Spleen (tissue), 11 donors: ENCODE results near the gene GPNMB. TPM values are rescaled to one million over a fixed set of nuclear protein-coding genes. Genes with fewer than 3 reads are reported as not detected.

Experiments used
- DNase-seq: peaks from one replicate; pipeline ENCODE4 v3.0.0-alpha.2; 2020
- H3K27ac ChIP-seq, 8 donors: fragments of 200-600 bp; sonication (generic) in 7 of 8; 1 replicate in 4 of 8; 2 replicates in 4 of 8; pipeline versions ENCODE4 v1.5.0 to v1.8.0; 2016 to 2021; ENCODE audit warnings: inconsistent platforms in 4 of 8, mild to moderate bottlenecking in 4 of 8, moderate library complexity in 1 of 8
- H3K27me3 ChIP-seq, 7 donors: fragments of 200-600 bp; sonication (generic) in 6 of 7; replicated peaks in 1 of 7; 1 replicate in 4 of 7; 2 replicates in 3 of 7; pipeline versions ENCODE4 v1.5.0 to v1.8.0; 2016 to 2021; ENCODE audit warnings: inconsistent platforms in 3 of 7, mild to moderate bottlenecking in 1 of 7
- H3K36me3 ChIP-seq, 6 donors: fragments of 200-600 bp; sonication (generic) in 5 of 6; 1 replicate in 4 of 6; 2 replicates in 2 of 6; pipeline versions ENCODE4 v1.5.0 to v1.8.0; 2016 to 2021; ENCODE audit warnings: inconsistent platforms in 2 of 6
- H3K4me1 ChIP-seq, 6 donors: fragments of 200-600 bp; sonication (generic) in 5 of 6; 1 replicate in 3 of 6; 2 replicates in 3 of 6; pipeline versions ENCODE4 v1.5.0 to v1.8.0; 2016 to 2021; ENCODE audit warnings: inconsistent platforms in 3 of 6
- H3K4me3 ChIP-seq, 8 donors: fragments of 200-600 bp; sonication (generic) in 7 of 8; 1 replicate in 4 of 8; 2 replicates in 4 of 8; pipeline versions ENCODE4 v1.5.0 to v1.8.0; 2016 to 2021; ENCODE audit warnings: inconsistent platforms in 4 of 8, mild to moderate bottlenecking in 4 of 8, moderate library complexity in 2 of 8
- H3K9me3 ChIP-seq, 8 donors: fragments of 200-600 bp; sonication (generic) in 7 of 8; 1 replicate in 4 of 8; 2 replicates in 4 of 8; pipeline versions ENCODE4 v1.5.0 to v1.8.0; 2016 to 2021; ENCODE audit warnings: inconsistent platforms in 4 of 8
- CTCF ChIP-seq, 11 experiments: fragments of 200-600 bp in 7 of 11; fragments of 450-650 bp in 4 of 11; sonication (generic) in 4 of 11; IDR thresholded peaks in 8 of 11; conservative IDR thresholded peaks in 3 of 11; 1 replicate in 7 of 11; 2 replicates in 4 of 11; pipeline versions ENCODE4 v1.4.0 to v1.8.0; 2016 to 2021; ENCODE audit warnings: antibody characterized with exemption in 11 of 11, inconsistent platforms in 4 of 11, mild to moderate bottlenecking in 1 of 11
- POLR2A ChIP-seq, 3 donors: fragments of 450-650 bp; IDR thresholded peaks; one replicate each; pipeline ENCODE4 v1.5.1; 2017; ENCODE audit warnings: antibody characterized with exemption in 3 of 3, mild to moderate bottlenecking in 1 of 3
- POLR2AphosphoS5 ChIP-seq, 3 donors: sonication (generic); formaldehyde crosslinking; IDR thresholded peaks; one replicate each; pipeline ENCODE4 v1.5.1; 2017; ENCODE audit warnings: antibody characterized with exemption in 3 of 3
- WGBS, 5 donors: extraction: QIAGEN DNeasy Blood & Tissue Kit in 3 of 5; methylation state at CpG; one replicate each; pipeline versions ENCODE4 v1.1.5 to v1.1.7; 2013 to 2018; 5-methylcytosine and 5-hydroxymethylcytosine counted together
- intact Hi-C: fragments of 100-400 bp; cut with DNase I; formaldehyde crosslinking; loops from one replicate; pipeline ENCODE4 v1.15.0; 2023; ENCODE audit warnings: low total_unique reads
- polyA plus RNA-seq, 3 donors: library from polyadenylated mRNA; stranded (reverse); fragments of 200-250 nt; gene quantifications; one replicate each; pipeline ENCODE4 v1.2.1, GENCODE V29; 2013
- total RNA-seq, 7 donors: library from RNA; depleted of rRNA in 3 of 7; stranded (reverse); fragments of >200 nt in 3 of 7; fragmentation: NEBNext Ultra II Directional in 4 of 7; extraction: Animal tissue kit (Norgen Biotek cat#: 25700) in 4 of 7; gene quantifications; one replicate each; pipeline versions ENCODE4 v1.1.0 to v1.2.1, GENCODE V29; 2016 to 2021
- donor health status: healthy with polysubstance abuse.
- donor health status: DM: no; HTN: no; CAD: no; lungs with moderate emphysema.
- donor health status: DM: no; HTN: no; CAD: no.
- donor health status: Bipolar disorder and iron deficiency.
- donor health status: healthy.
- donor health status: DM: no; HTN: no; CAD: no.
- donor health status: DM: yes; HTN: yes; CAD: no.

Gene GPNMB
- total and polyA plus RNA-seq, 10 donors: 8.8 to 64.8 (median 28.9) TPM

- no peak for TF ChIP-seq POLR2A (IDR thresholded peaks at IDR 0.05)
- TF ChIP-seq CTCF (IDR thresholded peaks at IDR 0.05 in 8 of 11, conservative IDR thresholded peaks at IDR 0.05 in 3 of 11): no peak
- TF ChIP-seq POLR2AphosphoS5 (IDR thresholded peaks at IDR 0.05): no peak
- no peaks in the 10 kb centered on the region for H3K36me3 ChIP-seq
- intact Hi-C loops: no loop called here
- no peak overlapping the region for H3K4me3 ChIP-seq
- DNase-seq: no peak
- no peaks in the 10 kb centered on the region for H3K4me1 ChIP-seq
- WGBS, 5 donors: 78 to 90% (median 84%) methylated on average over 2 of the region's 2 CpGs
- no peaks in the 10 kb centered on the region for H3K27me3 ChIP-seq
- H3K27ac ChIP-seq: no peak overlapping the region
- no peaks in the 10 kb centered on the region for H3K9me3 ChIP-seq
Measured at GRCh38 chr7:23267357-23267756, 20.8 kb downstream of the GPNMB start.

GRCh38 chr7:23268167-23268566 lies 21.6 kb downstream of the GPNMB start:
- H3K27ac ChIP-seq: no peak overlapping the region
- intact Hi-C loops: no loop called here
- DNase-seq: no peak
- no peak overlapping the region for H3K4me3 ChIP-seq
- H3K4me1 ChIP-seq: peaks cover 0 to 4% (median 4%) of the 10 kb centered on the region in 6 donors
- TF ChIP-seq POLR2AphosphoS5 (IDR thresholded peaks at IDR 0.05) (no peak), POLR2A (IDR thresholded peaks at IDR 0.05) (no peak), CTCF (IDR thresholded peaks at IDR 0.05 in 8 of 11, conservative IDR thresholded peaks at IDR 0.05 in 3 of 11) (no peak)
- no peaks in the 10 kb centered on the region for H3K27me3 ChIP-seq
- no peaks in the 10 kb centered on the region for H3K9me3 ChIP-seq
- WGBS, 5 donors: 91 to 98% (median 96%) methylated on average over 2 of the region's 2 CpGs
- H3K36me3 ChIP-seq: no peaks in the 10 kb centered on the region

- no peak for DNase-seq
- Histone ChIP-seq H3K27me3 (no peaks in the 10 kb centered on the region), H3K9me3 (no peaks in the 10 kb centered on the region), H3K4me1 (peaks cover 0 to 8% (median 6%) of the 10 kb centered on the region in 6 donors), H3K36me3 (no peaks in the 10 kb centered on the region), H3K4me3 (no peak overlapping the region), H3K27ac (no peak overlapping the region)
- intact Hi-C loops: no loop called here
- TF ChIP-seq POLR2A (IDR thresholded peaks at IDR 0.05) (no peak), POLR2AphosphoS5 (IDR thresholded peaks at IDR 0.05) (no peak), CTCF (IDR thresholded peaks at IDR 0.05 in 8 of 11, conservative IDR thresholded peaks at IDR 0.05 in 3 of 11) (no peak)
- WGBS, 5 donors: 72 to 94% (median 87%) methylated on average over 4 of the region's 4 CpGs
Measured at GRCh38 chr7:23268746-23269145, 22.2 kb downstream of the GPNMB start.

GRCh38 chr7:23272275-23272674 lies 25.7 kb downstream of the GPNMB start:
- TF ChIP-seq POLR2A (IDR thresholded peaks at IDR 0.05) (no peak), POLR2AphosphoS5 (IDR thresholded peaks at IDR 0.05) (no peak), CTCF (IDR thresholded peaks at IDR 0.05 in 8 of 11, conservative IDR thresholded peaks at IDR 0.05 in 3 of 11) (no peak)
- Histone ChIP-seq H3K9me3 (no peaks in the 10 kb centered on the region), H3K27me3 (no peaks in the 10 kb centered on the region), H3K36me3 (no peaks in the 10 kb centered on the region), H3K4me1 (peaks cover 0 to 10% (median 6%) of the 10 kb centered on the region in 6 donors), H3K4me3 (no peak overlapping the region), H3K27ac (no peak overlapping the region)
- WGBS, 5 donors: 90 to 98% (median 96%) methylated on average over 2 of the region's 2 CpGs
- no peak for DNase-seq
- intact Hi-C loops: loop anchor here (10.0 kb wide), 1 partner anchor 443 kb away; the partner anchor contains the start of gene STK31
